Endometrial microvascular endothelial cells (primary cell): ENCODE data around the gene SLC6A11. TPM values are rescaled to one million over a fixed set of nuclear protein-coding genes. Genes with fewer than 3 reads are reported as not detected.

Source experiments
- in situ Hi-C: cut with HindIII; loops from 2 replicates; pipeline ENCODE4 v1.10.0; 2017; ENCODE audit warnings: low sequenced_read_pairs, low pct_unique_long_range_greater_than_20kb; ENCODE audit errors: inconsistent ontology term
- total RNA-seq: library from RNA; depleted of rRNA; stranded (reverse); fragments of >200 nt; gene quantifications from one replicate; pipeline ENCODE4 v1.2.3, GENCODE V29; 2015; ENCODE audit errors: inconsistent ontology term

The SLC6A11 gene
- total RNA-seq, 1 donor from 2014 or later = not detected

GRCh38 chr3:10937141-10937825 is 121.3 kb downstream of the SLC6A11 start:
- in situ Hi-C loops = no loop called here

GRCh38 chr3:10939556-10939955 is 123.5 kb downstream of the SLC6A11 start:
- in situ Hi-C loops = no loop called here

GRCh38 chr3:10940106-10940505 is 124.1 kb downstream of the SLC6A11 start:
- in situ Hi-C loops = no loop called here

DNA sequence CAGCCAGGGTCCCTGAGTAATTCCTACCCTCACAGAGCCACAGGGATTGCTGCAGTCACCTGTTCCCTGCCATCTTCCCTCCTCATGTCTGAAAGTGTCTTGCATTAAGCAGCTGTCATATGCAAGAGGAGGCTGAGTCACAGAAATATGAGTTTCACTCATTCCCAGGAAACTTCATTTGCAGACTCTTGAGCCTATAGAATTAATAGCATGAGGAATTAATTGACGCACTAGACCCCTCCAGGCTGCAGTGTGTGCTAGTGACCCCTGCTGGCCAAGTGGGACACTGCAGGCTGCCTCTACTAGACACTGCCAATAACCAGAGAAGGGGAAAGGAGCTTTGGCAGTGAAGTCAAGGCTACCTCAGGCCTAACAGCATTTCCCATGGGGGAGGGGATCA is 125.9 kb downstream of the SLC6A11 start:
- in situ Hi-C loops = no loop called here

GRCh38 chr3:10942690-10943205 is 126.7 kb downstream of the SLC6A11 start:
- in situ Hi-C loops = no loop called here

DNA sequence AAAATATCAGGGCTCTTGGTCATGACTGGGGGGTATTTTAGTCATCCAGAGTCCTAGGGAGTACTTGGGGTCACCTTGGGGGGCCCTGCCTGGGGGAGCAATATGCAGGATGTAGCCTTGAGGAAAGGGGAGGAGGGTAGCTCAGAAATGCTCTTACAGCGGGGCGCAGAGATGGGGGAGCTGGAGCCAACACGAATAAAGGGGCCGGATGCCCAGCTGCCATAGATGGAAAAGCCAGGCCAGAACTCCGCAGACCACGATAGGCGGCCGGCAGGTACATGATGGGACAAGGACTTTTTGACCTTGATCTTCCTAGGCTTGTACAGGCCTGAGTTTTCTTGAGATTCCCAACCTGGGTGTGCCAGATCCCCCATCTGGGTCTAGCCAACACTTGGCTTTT is 128.8 kb downstream of the SLC6A11 start:
- in situ Hi-C loops = no loop called here

- in situ Hi-C loops = no loop called here
Observed at GRCh38 chr3:10945683-10946287, 129.8 kb downstream of the SLC6A11 start.

DNA sequence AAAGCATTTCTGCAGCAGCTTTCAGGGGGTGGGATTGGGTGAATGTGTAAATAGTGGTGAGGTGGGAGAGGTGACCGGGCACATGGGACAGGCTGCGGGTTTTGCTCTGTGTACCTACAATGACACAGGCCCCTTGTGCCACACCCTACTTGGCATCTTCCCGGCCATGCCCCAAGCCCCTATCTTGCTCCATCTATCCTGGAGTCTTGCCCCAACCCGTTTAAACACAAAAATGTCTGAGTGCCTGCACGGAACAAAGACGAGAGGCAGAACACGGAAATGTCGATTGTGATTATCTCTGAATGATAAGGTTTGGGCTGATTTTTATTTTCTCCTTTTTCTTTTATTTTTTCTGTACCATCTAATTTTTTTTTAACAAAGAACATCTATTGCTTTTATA is 130.5 kb downstream of the SLC6A11 start:
- in situ Hi-C loops = no loop called here

DNA sequence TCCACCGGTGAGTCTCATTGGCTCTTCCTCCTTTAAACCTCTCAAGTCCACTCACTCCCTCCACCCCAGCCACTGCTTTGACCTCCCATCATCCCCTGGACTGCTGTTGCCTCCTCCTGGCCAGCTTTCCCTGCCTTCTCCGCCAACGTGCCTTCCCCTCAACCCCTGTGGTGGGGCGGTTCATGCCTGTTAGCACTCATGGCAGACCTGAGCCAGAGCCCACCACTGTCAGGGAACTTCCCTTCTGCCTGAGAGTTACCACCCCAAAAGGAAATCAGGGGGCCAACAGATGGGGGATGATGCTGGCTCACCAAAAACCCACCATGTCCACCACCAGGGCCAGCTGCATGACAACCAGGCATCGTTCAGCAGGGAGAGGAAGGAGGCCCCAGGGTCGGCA is 132.3 kb downstream of the SLC6A11 start:
- in situ Hi-C loops = no loop called here

GRCh38 chr3:10949197-10949596 is 133.2 kb downstream of the SLC6A11 start:
- in situ Hi-C loops = no loop called here

- in situ Hi-C loops = loop anchor here (25.0 kb wide), 1 partner anchor 112 kb away; no protein-coding TSS in a partner anchor
Observed at GRCh38 chr3:10950476-10951294, 134.7 kb downstream of the SLC6A11 start.

- in situ Hi-C loops = loop anchor here (25.0 kb wide), 1 partner anchor 111 kb away; no protein-coding TSS in a partner anchor
Observed at GRCh38 chr3:10951295-10951926, 135.4 kb downstream of the SLC6A11 start.

- in situ Hi-C loops = loop anchor here (25.0 kb wide), 1 partner anchor 110 kb away; no protein-coding TSS in a partner anchor
Observed at GRCh38 chr3:10952525-10952924, 136.5 kb downstream of the SLC6A11 start.

DNA sequence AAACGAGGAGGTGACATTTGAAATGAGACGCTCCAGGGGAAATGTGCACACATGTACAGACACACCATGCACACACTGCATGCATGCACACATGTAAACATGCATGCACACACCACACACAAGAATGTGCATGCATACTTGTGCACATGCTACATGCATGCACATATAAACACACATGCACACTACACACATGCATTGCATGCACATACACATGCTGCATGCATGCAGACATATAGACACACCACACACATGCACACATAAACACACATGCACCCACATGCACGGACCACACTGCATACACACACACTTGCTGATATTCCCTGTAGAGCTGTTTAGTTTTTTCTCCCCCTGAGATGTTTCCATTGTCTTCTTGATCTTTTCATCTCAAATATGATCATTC is 138.7 kb downstream of the SLC6A11 start:
- in situ Hi-C loops = loop anchor here (25.0 kb wide), 1 partner anchor 108 kb away; no protein-coding TSS in a partner anchor

DNA sequence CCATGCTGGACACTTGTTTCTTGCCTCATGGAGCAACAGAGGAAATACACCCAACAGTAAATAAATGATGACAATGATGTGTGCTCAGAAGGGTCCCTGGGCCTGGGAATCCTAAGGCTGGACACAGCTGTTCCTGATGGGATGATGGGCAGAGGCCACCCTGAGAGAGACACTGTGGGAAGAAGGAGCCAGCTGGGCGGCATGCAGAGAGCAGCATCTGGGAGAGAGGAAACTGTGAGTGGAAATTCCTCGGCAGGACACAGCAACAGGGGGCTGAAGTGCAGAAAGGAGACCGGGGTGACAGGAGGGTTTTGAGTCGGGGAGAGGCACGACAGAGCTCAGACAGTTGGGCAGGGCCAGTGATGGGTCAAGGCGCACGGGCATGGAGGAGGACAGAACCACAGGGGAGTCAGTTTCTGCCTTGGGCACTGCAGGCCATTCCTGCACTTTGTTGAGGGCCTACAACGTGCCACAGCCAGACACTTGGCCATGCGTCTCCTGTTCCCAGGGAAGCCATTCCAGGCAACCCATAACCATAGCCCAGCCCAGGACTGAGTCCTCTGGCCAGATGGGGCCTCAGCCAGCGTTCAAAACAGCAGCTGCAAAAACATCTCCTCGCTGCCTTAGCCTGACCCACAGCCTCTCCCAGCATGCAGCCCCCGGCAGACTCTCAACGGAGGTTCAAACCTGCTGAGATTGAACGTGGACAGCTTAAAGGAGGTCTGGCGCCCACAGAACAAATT is 139.9 kb downstream of the SLC6A11 start:
- in situ Hi-C loops = loop anchor here (25.0 kb wide), 1 partner anchor 106 kb away; no protein-coding TSS in a partner anchor

GRCh38 chr3:10956531-10956930 is 140.5 kb downstream of the SLC6A11 start:
- in situ Hi-C loops = loop anchor here (25.0 kb wide), 1 partner anchor 106 kb away; no protein-coding TSS in a partner anchor

DNA sequence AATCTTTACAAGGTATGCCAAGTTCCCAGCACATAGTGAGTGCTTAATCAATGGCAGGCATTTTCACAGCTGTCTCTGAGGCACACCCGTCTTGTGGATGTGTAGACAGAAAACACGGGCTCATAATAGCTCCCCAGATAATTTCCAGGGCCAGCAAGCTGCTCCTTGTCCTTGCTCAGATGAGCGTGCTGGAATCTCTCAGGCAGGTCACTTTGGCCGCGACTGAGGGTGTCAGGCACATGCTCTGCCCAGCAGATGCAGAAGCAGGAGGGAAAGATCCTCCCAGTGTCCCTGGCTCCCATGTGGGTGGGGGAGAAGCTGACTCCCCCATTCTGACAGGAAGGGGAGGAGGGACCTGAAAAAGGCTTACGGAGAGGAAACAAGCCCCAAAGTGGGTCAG is 141.0 kb downstream of the SLC6A11 start:
- in situ Hi-C loops = loop anchor here (25.0 kb wide), 1 partner anchor 105 kb away; no protein-coding TSS in a partner anchor
